Kidney (tissue), 22 donors: ENCODE results near the gene METTL9. TPM values are rescaled to one million over a fixed set of nuclear protein-coding genes. Genes with fewer than 3 reads are reported as not detected.
"Not testable (repeated sequence)": the region's sequence is repeated elsewhere in the genome, so short reads cannot be mapped to it uniquely, and the experiment has no call there.

Experiments
- DNase-seq, 5 donors: peaks; one replicate each; pipeline ENCODE4 v3.0.0-alpha.2; 2013 to 2020
- FAIRE-seq: peaks from 2 replicates; lab custom pipeline; 2012; peaks lifted over from hg19 to GRCh38; lab: Jason Lieb, UNC
- H3K27ac ChIP-seq, 2 donors: one replicate each; pipeline ENCODE4 v1.7.0; 2013; ENCODE audit warnings: low read depth in 2 of 2, low read length in 2 of 2, inconsistent platforms in 1 of 2
- H3K27me3 ChIP-seq: one replicate; pipeline ENCODE4 v1.7.1; 2013; ENCODE audit warnings: low read length, inconsistent platforms; ENCODE audit not compliant: control insufficient read depth, insufficient read depth
- H3K36me3 ChIP-seq, 3 donors: one replicate each; pipeline versions ENCODE4 v1.7.0 to v1.7.1; 2013; ENCODE audit warnings: low read length in 3 of 3, control low read depth in 1 of 3, inconsistent platforms in 1 of 3; ENCODE audit not compliant: insufficient read depth in 3 of 3, control insufficient read depth in 2 of 3
- H3K4me1 ChIP-seq, 3 donors: one replicate each; pipeline versions ENCODE4 v1.7.0 to v1.7.1; 2013; ENCODE audit warnings: low read length in 3 of 3, inconsistent platforms in 1 of 3, low read depth in 1 of 3; ENCODE audit not compliant: control insufficient read depth in 2 of 3, insufficient read depth in 2 of 3
- H3K4me3 ChIP-seq, 3 donors: one replicate each; pipeline versions ENCODE4 v1.7.0 to v1.8.1; 2013; ENCODE audit warnings: low read length in 3 of 3, control low read depth in 1 of 3, inconsistent platforms in 1 of 3
- H3K9ac ChIP-seq, 3 donors: one replicate each; pipeline versions ENCODE4 v1.7.0 to v1.7.1; 2013; ENCODE audit warnings: low read length in 3 of 3, control low read depth in 1 of 3, inconsistent platforms in 1 of 3
- H3K9me3 ChIP-seq, 3 donors: one replicate each; pipeline versions ENCODE4 v1.7.0 to v1.7.1; 2013; ENCODE audit warnings: low read length in 3 of 3, control low read depth in 1 of 3, inconsistent platforms in 1 of 3; ENCODE audit not compliant: control insufficient read depth in 2 of 3, insufficient read depth in 1 of 3
- intact Hi-C: fragments of 100-400 bp; cut with DNase I; formaldehyde crosslinking; loops from one replicate; pipeline ENCODE4 v1.11.1; 2022
- long read RNA-seq, 10 donors: library from polyadenylated mRNA in 1 of 10; unstranded in 1 of 10; transcript quantifications; one replicate each; pipeline ENCODE4 v2.0.0 and lab custom pipeline, GENCODE V29; 2021 to 2026
- polyA plus RNA-seq: library from polyadenylated mRNA; stranded (reverse); fragments of 350-450 nt; fragmentation: Illumina TruSeq; extraction: RNeasy Lipid Tissue Mini Kit (QIAGEN cat#74804); gene quantifications from one replicate; pipeline ENCODE4 v1.2.3, GENCODE V29; 2014; ENCODE audit warnings: low read depth, low replicate concordance; ENCODE audit not compliant: insufficient read depth
- total RNA-seq: library from RNA; stranded (reverse); fragmentation: NEBNext Ultra II Directional; extraction: Animal tissue kit (Norgen Biotek cat#: 25700); gene quantifications from one replicate; pipeline ENCODE4 v1.2.1, GENCODE V29; 2021
- TF ChIP-seq, protein P1 (sequence below): IDR thresholded peaks from 3 replicates; pipeline ENCODE4 v1.5.1; 2012; ENCODE audit warnings: mild to moderate bottlenecking, moderate library complexity, borderline replicate concordance; ENCODE audit not compliant: insufficient read depth; ENCODE audit errors: extremely low read depth
- donor health status: control.
- donor health status: control.
- donor health status: control.
- donor health status: control.
- donor health status: control.
- donor health status: DM: yes; HTN: yes; CAD: no.
- donor health status: Normal renal cell carcinoma (clear cell type).

Gene METTL9
- total RNA-seq (129 TPM), polyA plus RNA-seq (193 TPM)
- long read RNA-seq, donor 1, full-length matches to known transcripts = 101 of 106 reads
- long read RNA-seq, donor 1, partial matches to known transcripts = 5 of 106 reads
- long read RNA-seq, donor 1, other reads (novel, unspliced or antisense) = 0 of 106 reads
- long read RNA-seq, donor 2, full-length matches to known transcripts = 120 of 137 reads
- long read RNA-seq, donor 2, partial matches to known transcripts = 12 of 137 reads
- long read RNA-seq, donor 2, other reads (novel, unspliced or antisense) = 5 of 137 reads
- long read RNA-seq, donor 3, full-length matches to known transcripts = 109 of 121 reads
- long read RNA-seq, donor 3, partial matches to known transcripts = 12 of 121 reads
- long read RNA-seq, donor 3, other reads (novel, unspliced or antisense) = 0 of 121 reads
- long read RNA-seq, donor 4, full-length matches to known transcripts = 82 of 87 reads
- long read RNA-seq, donor 4, partial matches to known transcripts = 5 of 87 reads
- long read RNA-seq, donor 4, other reads (novel, unspliced or antisense) = 0 of 87 reads
- long read RNA-seq, donor 5, full-length matches to known transcripts = 6 of 6 reads
- long read RNA-seq, donor 5, partial matches to known transcripts = 0 of 6 reads
- long read RNA-seq, donor 5, other reads (novel, unspliced or antisense) = 0 of 6 reads
- long read RNA-seq, donor 6, full-length matches to known transcripts = 62 of 82 reads
- long read RNA-seq, donor 6, partial matches to known transcripts = 20 of 82 reads
- long read RNA-seq, donor 6, other reads (novel, unspliced or antisense) = 0 of 82 reads
- long read RNA-seq, donor 7, full-length matches to known transcripts = 139 of 170 reads
- long read RNA-seq, donor 7, partial matches to known transcripts = 13 of 170 reads
- long read RNA-seq, donor 7, other reads (novel, unspliced or antisense) = 18 of 170 reads
- long read RNA-seq, donor 8, full-length matches to known transcripts = 123 of 129 reads
- long read RNA-seq, donor 8, partial matches to known transcripts = 6 of 129 reads
- long read RNA-seq, donor 8, other reads (novel, unspliced or antisense) = 0 of 129 reads
- long read RNA-seq, donor 9, full-length matches to known transcripts = 61 of 69 reads
- long read RNA-seq, donor 9, partial matches to known transcripts = 8 of 69 reads
- long read RNA-seq, donor 9, other reads (novel, unspliced or antisense) = 0 of 69 reads
- long read RNA-seq, donor 10, full-length matches to known transcripts = 135 of 142 reads
- long read RNA-seq, donor 10, partial matches to known transcripts = 7 of 142 reads
- long read RNA-seq, donor 10, other reads (novel, unspliced or antisense) = 0 of 142 reads

DNA sequence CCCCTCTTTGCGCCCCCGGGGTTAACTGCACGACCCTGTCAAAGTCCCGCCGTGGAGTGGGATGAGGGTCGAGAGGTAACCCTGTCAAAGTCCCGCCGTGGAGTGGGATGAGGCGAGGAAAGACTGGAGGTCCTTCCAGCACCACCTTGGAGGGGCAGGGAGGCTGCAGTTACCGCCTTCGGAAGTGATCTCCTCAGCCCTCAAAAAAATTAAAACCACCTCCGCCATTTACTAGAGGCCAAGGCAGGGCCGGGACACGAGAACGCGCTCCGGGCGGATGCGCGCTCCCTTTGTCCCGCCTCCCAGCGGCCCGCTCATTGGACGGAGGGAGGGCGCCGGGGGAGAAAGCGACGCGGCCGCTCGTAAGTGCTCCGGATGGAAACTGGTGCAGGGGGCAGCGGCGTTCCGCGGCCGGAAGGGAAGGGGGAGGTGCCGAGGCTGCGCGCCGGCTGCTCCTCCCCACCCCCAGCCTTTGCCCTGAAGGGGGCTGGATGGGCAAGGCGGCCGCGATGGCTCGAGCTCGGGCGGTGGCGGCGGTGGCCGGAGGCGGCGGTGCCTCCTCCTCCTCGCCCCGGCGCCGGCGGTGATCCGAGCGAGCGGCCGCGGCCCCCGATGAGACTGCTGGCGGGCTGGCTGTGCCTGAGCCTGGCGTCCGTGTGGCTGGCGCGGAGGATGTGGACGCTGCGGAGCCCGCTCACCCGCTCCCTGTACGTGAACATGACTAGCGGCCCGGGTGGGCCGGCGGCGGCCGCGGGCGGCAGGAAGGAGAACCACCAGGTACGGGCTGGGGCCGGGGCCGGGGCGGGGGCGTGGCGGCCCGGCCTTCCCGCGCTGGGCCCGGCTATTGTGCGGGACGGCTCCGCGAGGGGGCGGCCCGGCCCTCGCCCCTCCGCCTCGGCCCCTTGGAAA is at the start of gene METTL9:
TSS of gene METTL9 (plus strand) at position 456 of the 909 bp plus-strand sequence. CDS start at position 613, 157 bp downstream.
- no peaks in the 10 kb centered on the region for H3K9me3 ChIP-seq

DNA sequence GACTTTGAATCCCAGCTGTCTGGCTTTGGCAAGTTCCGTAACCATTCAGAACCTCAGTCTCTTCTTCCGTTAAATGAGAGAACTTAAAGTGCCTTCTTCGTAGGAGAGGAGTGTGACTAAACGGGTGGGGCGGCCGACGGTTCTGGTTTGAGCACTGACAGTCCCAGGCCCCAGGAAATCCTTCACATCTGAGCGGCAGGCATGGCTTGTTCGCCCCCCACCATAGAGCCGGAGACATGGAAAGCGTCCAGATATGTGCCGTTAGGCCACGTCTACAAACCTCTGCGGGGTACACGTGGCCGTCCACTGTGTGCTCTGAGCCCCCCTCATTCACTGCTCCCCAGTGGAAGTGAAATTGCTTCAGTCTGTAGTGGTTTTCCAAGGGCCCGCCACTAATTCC is 49.4 kb upstream of the METTL9 start:
- H3K27me3 ChIP-seq, FAIRE-seq, H3K36me3 ChIP-seq, H3K9me3 ChIP-seq, H3K9ac ChIP-seq, intact Hi-C loops, H3K4me3 ChIP-seq, H3K4me1 ChIP-seq, H3K27ac ChIP-seq: not testable (repeated sequence)
- peak in 1 of 5 donors; percentile 65 for DNase-seq

More for the DNA sequence above, at the start of gene METTL9:
- TF ChIP-seq, protein P1, sequence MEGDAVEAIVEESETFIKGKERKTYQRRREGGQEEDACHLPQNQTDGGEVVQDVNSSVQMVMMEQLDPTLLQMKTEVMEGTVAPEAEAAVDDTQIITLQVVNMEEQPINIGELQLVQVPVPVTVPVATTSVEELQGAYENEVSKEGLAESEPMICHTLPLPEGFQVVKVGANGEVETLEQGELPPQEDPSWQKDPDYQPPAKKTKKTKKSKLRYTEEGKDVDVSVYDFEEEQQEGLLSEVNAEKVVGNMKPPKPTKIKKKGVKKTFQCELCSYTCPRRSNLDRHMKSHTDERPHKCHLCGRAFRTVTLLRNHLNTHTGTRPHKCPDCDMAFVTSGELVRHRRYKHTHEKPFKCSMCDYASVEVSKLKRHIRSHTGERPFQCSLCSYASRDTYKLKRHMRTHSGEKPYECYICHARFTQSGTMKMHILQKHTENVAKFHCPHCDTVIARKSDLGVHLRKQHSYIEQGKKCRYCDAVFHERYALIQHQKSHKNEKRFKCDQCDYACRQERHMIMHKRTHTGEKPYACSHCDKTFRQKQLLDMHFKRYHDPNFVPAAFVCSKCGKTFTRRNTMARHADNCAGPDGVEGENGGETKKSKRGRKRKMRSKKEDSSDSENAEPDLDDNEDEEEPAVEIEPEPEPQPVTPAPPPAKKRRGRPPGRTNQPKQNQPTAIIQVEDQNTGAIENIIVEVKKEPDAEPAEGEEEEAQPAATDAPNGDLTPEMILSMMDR = no peak
- Histone ChIP-seq H3K4me3 (peak within 1 kb of the TSS; percentile 88 to 94 (median 89)), H3K9ac (peak within 1 kb of the TSS; percentile 86 to 98 (median 97)), H3K27ac (peak within 1 kb of the TSS; percentile 92 to 93), H3K36me3 (no peaks in the 10 kb centered on the region), H3K4me1 (peaks cover 6 to 10% (median 6%) of the 10 kb centered on the region in 3 donors), H3K27me3 (no peaks in the 10 kb centered on the region)
- intact Hi-C loops = no loop called here
- DNase-seq (peak; percentile 97 to 99 (median 98)), FAIRE-seq (peak; percentile 45)

DNA sequence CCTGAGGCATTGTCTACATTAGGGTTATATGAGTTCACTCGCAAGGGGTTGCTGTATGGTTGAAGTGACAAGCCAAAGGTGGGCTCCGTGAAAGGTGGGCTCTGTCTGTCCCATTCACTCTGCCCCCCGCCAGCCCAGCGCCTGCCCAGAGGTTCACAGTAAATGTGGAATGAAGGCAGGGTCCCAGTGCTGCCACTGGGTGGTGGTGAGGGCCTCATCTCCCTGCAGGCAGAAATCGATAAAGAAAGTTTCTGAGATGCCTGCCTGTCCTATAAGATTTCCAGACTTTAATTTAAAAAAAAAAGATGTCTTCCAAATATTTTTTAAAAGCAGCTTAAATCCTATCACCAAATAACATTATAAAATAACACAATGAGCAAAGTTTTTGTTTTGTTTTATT is 48.9 kb upstream of the METTL9 start:
- H3K27ac ChIP-seq, intact Hi-C loops, FAIRE-seq, H3K9ac ChIP-seq, H3K4me1 ChIP-seq, H3K4me3 ChIP-seq, H3K36me3 ChIP-seq, DNase-seq, H3K27me3 ChIP-seq, H3K9me3 ChIP-seq: not testable (repeated sequence)

DNA sequence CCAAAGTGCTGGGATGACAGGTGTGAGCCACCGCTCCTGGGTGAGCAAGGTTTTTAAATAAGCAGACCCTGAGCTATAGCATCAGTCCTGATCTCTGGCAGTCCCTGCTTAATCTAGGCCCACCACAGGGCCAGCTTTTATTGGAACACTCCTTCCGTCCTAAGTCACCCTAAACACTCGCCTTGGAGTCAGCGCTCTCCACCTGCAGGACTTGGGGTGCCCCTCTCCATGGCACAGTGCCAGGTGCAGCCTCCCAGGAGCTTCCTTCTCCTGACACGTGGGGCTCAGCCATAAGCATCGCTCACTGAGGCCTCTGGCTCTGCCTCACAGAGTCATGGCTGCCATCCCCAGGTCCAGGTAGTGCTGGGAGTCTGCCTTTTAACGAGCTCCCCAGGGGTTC is 48.3 kb upstream of the METTL9 start:
- FAIRE-seq, H3K9me3 ChIP-seq, intact Hi-C loops, H3K36me3 ChIP-seq, H3K27me3 ChIP-seq, H3K27ac ChIP-seq, H3K4me3 ChIP-seq, H3K4me1 ChIP-seq, H3K9ac ChIP-seq: not testable (repeated sequence)
- peak in 1 of 5 donors; percentile 53 for DNase-seq

DNA sequence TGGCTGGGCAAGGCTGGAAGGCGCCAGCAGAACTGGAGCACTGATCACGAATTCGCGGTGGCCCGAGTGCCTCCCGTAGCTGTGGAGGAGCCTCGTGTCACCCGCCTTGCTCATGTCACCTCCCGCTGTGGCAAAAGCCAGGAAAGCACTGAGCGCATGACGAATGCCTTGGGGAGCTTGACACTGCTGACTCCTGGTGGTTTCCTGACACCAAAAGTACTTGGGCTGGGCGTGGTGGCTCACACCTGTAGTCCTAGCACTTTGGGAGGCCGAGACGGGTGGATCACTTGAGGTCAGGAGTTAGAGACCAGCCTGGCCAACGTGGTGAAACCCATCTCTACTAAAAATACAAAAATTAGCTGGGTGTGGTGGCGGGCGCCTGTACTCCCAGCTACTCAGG is 47.8 kb upstream of the METTL9 start:
- intact Hi-C loops, H3K36me3 ChIP-seq, FAIRE-seq, H3K27me3 ChIP-seq, H3K9me3 ChIP-seq, H3K4me3 ChIP-seq, H3K27ac ChIP-seq, H3K9ac ChIP-seq, H3K4me1 ChIP-seq: not testable (repeated sequence)
- DNase-seq = peak in 1 of 5 donors; percentile 56
